ENCODE measurements around the gene C6orf52.

DNA sequence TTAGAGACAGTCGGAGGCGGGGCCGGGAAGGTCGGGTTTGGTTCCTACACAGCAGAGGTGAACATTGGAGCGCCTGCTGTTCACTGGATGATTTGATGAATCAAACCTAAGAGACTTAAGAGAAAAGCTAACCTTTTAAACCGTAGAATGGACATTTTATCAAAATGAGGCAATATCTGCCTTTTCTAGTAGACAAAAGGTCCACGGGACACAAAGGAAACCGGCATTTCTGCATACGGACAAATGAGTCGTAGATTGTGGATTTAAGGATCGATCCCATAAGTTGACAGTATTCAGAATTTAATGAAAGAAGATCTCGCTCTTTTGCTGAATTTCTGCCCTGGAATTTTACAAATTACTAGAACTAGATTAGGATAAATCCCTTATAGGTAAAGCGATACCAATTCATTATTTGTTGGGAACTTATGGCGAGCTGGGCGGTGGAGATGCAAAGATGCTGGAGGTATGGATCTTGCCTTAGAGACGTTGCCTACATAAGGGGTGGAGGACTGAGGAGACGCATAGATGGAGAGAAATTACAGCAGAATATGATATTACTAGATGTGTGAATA, 756 bp upstream of the C6orf52 start:
- TF ChIP-seq, protein P1, sequence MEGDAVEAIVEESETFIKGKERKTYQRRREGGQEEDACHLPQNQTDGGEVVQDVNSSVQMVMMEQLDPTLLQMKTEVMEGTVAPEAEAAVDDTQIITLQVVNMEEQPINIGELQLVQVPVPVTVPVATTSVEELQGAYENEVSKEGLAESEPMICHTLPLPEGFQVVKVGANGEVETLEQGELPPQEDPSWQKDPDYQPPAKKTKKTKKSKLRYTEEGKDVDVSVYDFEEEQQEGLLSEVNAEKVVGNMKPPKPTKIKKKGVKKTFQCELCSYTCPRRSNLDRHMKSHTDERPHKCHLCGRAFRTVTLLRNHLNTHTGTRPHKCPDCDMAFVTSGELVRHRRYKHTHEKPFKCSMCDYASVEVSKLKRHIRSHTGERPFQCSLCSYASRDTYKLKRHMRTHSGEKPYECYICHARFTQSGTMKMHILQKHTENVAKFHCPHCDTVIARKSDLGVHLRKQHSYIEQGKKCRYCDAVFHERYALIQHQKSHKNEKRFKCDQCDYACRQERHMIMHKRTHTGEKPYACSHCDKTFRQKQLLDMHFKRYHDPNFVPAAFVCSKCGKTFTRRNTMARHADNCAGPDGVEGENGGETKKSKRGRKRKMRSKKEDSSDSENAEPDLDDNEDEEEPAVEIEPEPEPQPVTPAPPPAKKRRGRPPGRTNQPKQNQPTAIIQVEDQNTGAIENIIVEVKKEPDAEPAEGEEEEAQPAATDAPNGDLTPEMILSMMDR (IDR thresholded peaks at IDR 0.05; ENCODE audit: poor library complexity, severe bottlenecking), result no peak
- no peak for TF ChIP-seq RAD21 (conservative IDR thresholded peaks at IDR 0.05)
